CD14-positive monocyte (primary cell): Measurements from ENCODE around the gene MT1G. TPM values are rescaled to one million over a fixed set of nuclear protein-coding genes. Genes with fewer than 3 reads are reported as not detected.
"Not testable (repeated sequence)": the region's sequence is repeated elsewhere in the genome, so short reads cannot be mapped to it uniquely, and the experiment has no call there.

Experiments used
- DNase-seq, 3 donors: peaks; one replicate each; pipeline ENCODE4 v3.0.0-alpha.2; 2011 to 2022
- H2AFZ ChIP-seq: 2 replicates; pipeline ENCODE4 v1.6.0; 2012; ENCODE audit warnings: mild to moderate bottlenecking, low read depth, low read length, inconsistent platforms; ENCODE audit not compliant: insufficient read depth, poor library complexity, severe bottlenecking
- H3K27ac ChIP-seq, 2 donors: 1 replicate in 1 of 2; 2 replicates in 1 of 2; pipeline ENCODE4 v1.5.1; 2012 to 2013; ENCODE audit warnings: low read length in 2 of 2, control low read depth in 1 of 2, inconsistent platforms in 1 of 2, low read depth in 1 of 2, mild to moderate bottlenecking in 1 of 2
- H3K27me3 ChIP-seq, 2 donors: one replicate each; pipeline versions ENCODE4 v1.6.0 to v1.6.1; 2011 to 2013; ENCODE audit warnings: low read length in 2 of 2; ENCODE audit not compliant: control insufficient read depth in 2 of 2, insufficient read depth in 2 of 2
- H3K36me3 ChIP-seq, 2 donors: replicated peaks in 1 of 2; 1 replicate in 1 of 2; 2 replicates in 1 of 2; pipeline versions ENCODE4 v1.5.1 to v1.6.1; 2012 to 2013; ENCODE audit warnings: low read length in 2 of 2, control low read depth in 1 of 2, inconsistent platforms in 1 of 2, mild to moderate bottlenecking in 1 of 2; ENCODE audit not compliant: insufficient read depth in 2 of 2, control insufficient read depth in 1 of 2
- H3K4me1 ChIP-seq, 2 donors: 1 replicate in 1 of 2; 2 replicates in 1 of 2; pipeline versions ENCODE4 v1.5.1 to v1.6.1; 2012 to 2013; ENCODE audit warnings: low read length in 2 of 2, control low read depth in 1 of 2, inconsistent platforms in 1 of 2, mild to moderate bottlenecking in 1 of 2, moderate library complexity in 1 of 2; ENCODE audit not compliant: insufficient read depth in 2 of 2, control insufficient read depth in 1 of 2
- H3K4me2 ChIP-seq: replicated peaks from 2 replicates; pipeline ENCODE3; 2012; ENCODE audit warnings: low read length, moderate library complexity, mild to moderate bottlenecking; ENCODE audit not compliant: poor library complexity, severe bottlenecking; ENCODE audit errors: extremely low read depth
- H3K4me3 ChIP-seq, 3 experiments: fragments of 200-600 bp in 1 of 3; sonication (generic) in 1 of 3; replicated peaks in 1 of 3; 1 replicate in 2 of 3; 2 replicates in 1 of 3; pipeline ENCODE4 v1.5.1; 2011 to 2013; ENCODE audit warnings: low read length in 3 of 3, mild to moderate bottlenecking in 3 of 3, control low read depth in 2 of 3, low read depth in 2 of 3, inconsistent platforms in 1 of 3, moderate library complexity in 1 of 3
- H3K79me2 ChIP-seq: 2 replicates; pipeline ENCODE4 v1.6.0; 2012; ENCODE audit warnings: mild to moderate bottlenecking, control low read depth, inconsistent platforms, low read length, moderate library complexity; ENCODE audit not compliant: insufficient read depth
- H3K9ac ChIP-seq: 2 replicates; pipeline ENCODE4 v1.6.0; 2017; ENCODE audit warnings: low read length, mild to moderate bottlenecking; ENCODE audit not compliant: insufficient read depth, poor library complexity, severe bottlenecking
- H3K9me3 ChIP-seq, 2 donors: replicated peaks in 1 of 2; 1 replicate in 1 of 2; 2 replicates in 1 of 2; pipeline versions ENCODE4 v1.5.1 to v1.6.1; 2012 to 2013; ENCODE audit warnings: low read length in 2 of 2, control low read depth in 1 of 2; ENCODE audit not compliant: control insufficient read depth in 1 of 2, insufficient read depth in 1 of 2
- H4K20me1 ChIP-seq: 2 replicates; pipeline ENCODE4 v1.6.0; 2012; ENCODE audit warnings: mild to moderate bottlenecking, low read length, control low read depth, moderate library complexity; ENCODE audit not compliant: insufficient read depth
- H3K27ac Mint-ChIP-seq, 7 donors: one replicate each; pipeline ENCODE4 v1.8.0; 2020; ENCODE audit warnings: mild to moderate bottlenecking in 7 of 7, mixed read lengths in 7 of 7, moderate library complexity in 6 of 7, inconsistent platforms in 2 of 7
- H3K27me3 Mint-ChIP-seq, 3 donors: one replicate each; pipeline ENCODE4 v1.8.0; 2021 to 2022; ENCODE audit warnings: low read depth in 3 of 3, mild to moderate bottlenecking in 3 of 3, mixed read lengths in 3 of 3, moderate library complexity in 3 of 3, inconsistent platforms in 1 of 3
- H3K36me3 Mint-ChIP-seq, 2 donors: one replicate each; pipeline ENCODE4 v1.8.0; 2020; ENCODE audit warnings: mixed read lengths in 2 of 2, inconsistent platforms in 1 of 2, mild to moderate bottlenecking in 1 of 2
- H3K4me1 Mint-ChIP-seq: one replicate; pipeline ENCODE4 v1.8.0; 2020; ENCODE audit warnings: mild to moderate bottlenecking, mixed read lengths
- H3K4me3 Mint-ChIP-seq, 2 donors: one replicate each; pipeline ENCODE4 v1.8.0; 2020; ENCODE audit warnings: mild to moderate bottlenecking in 2 of 2, mixed read lengths in 2 of 2, moderate library complexity in 1 of 2
- H3K9me3 Mint-ChIP-seq, 7 donors: one replicate each; pipeline ENCODE4 v1.8.0; 2020 to 2022; ENCODE audit warnings: mixed read lengths in 7 of 7, mild to moderate bottlenecking in 6 of 7, moderate library complexity in 6 of 7, inconsistent platforms in 2 of 7
- CTCF ChIP-seq: fragments of 200-600 bp; IDR thresholded peaks from one replicate; pipeline ENCODE4 v1.8.0; 2022; ENCODE audit warnings: antibody characterized with exemption, mild to moderate bottlenecking
- WGBS: methylation state at CpG from one replicate; pipeline ENCODE4 v1.1.5; 2013; ENCODE audit warnings: missing lambda C conversion rate; ENCODE audit not compliant: insufficient coverage; 5-methylcytosine and 5-hydroxymethylcytosine counted together
- intact Hi-C, 2 donors: fragments of 100-400 bp; cut with micrococcal nuclease; formaldehyde crosslinking; loops; one replicate each; pipeline versions ENCODE4 v1.15.0 to v1.15.1; 2023
- polyA plus RNA-seq, 3 donors: library from polyadenylated mRNA; depleted of rRNA in 1 of 3; unstranded in 2 of 3; stranded (reverse) in 1 of 3; fragments of 300-500 nt in 2 of 3; fragments of >200 nt in 1 of 3; fragmentation: Illumina TruSeq in 2 of 3; gene quantifications; 1 replicate in 2 of 3; 2 replicates in 1 of 3; pipeline ENCODE4 v1.2.3, GENCODE V29; 2012 to 2021

The MT1G gene
- polyA plus RNA-seq, 3 donors: 1.1 to 1.4 TPM; not detected in 1

- H2AFZ ChIP-seq, H3K9me3 Mint-ChIP-seq, H3K27ac ChIP-seq, H3K36me3 ChIP-seq, H3K4me3 Mint-ChIP-seq, H3K79me2 ChIP-seq, DNase-seq, H3K9ac ChIP-seq, H3K4me3 ChIP-seq, H4K20me1 ChIP-seq, H3K9me3 ChIP-seq, H3K4me2 ChIP-seq, intact Hi-C loops, H3K36me3 Mint-ChIP-seq: not testable (repeated sequence)
- Histone ChIP-seq H3K27me3 (peaks cover 18 to 56% of the 10 kb centered on the region in 2 donors), H3K4me1 (peaks cover 26 to 32% of the 10 kb centered on the region in 2 donors)
- WGBS: 93% methylated on average over 4 of the region's 4 CpGs
- Mint-ChIP-seq H3K27me3 (peaks cover 56 to 70% (median 58%) of the 10 kb centered on the region in 3 donors), H3K4me1 (peaks cover 29% of the 10 kb centered on the region), H3K27ac (peak overlapping the region in 1 of 7 donors; percentile 1)
These were observed 46.0 kb downstream of the MT1G start for GRCh38 chr16:56621665-56622445.

GRCh38 chr16:56620339-56620897 is 47.4 kb downstream of the MT1G start:
- Histone ChIP-seq H3K4me1 (peaks cover 18 to 22% of the 10 kb centered on the region in 2 donors), H3K4me2 (no peak overlapping the region), H3K79me2 (no peaks in the 10 kb centered on the region), H3K27ac (no peak overlapping the region), H2AFZ (no peak overlapping the region), H4K20me1 (no peaks in the 10 kb centered on the region), H3K9me3 (no peaks in the 10 kb centered on the region), H3K9ac (no peak overlapping the region), H3K27me3 (peaks cover 18 to 53% of the 10 kb centered on the region in 2 donors), H3K36me3 (no peaks in the 10 kb centered on the region), H3K4me3 (no peak overlapping the region)
- peaks cover 0 to 2% (median 0%) of the 10 kb centered on the region in 7 donors for H3K9me3 Mint-ChIP-seq
- no peak overlapping the region for H3K27ac Mint-ChIP-seq
- DNase-seq: no peak
- intact Hi-C loops: no loop called here
- no peak for TF ChIP-seq CTCF
- peaks cover 0 to 6% of the 10 kb centered on the region in 2 donors for H3K36me3 Mint-ChIP-seq
- peak overlapping the region in 1 of 2 donors; percentile 49 for H3K4me3 Mint-ChIP-seq
- H3K4me1 Mint-ChIP-seq: peaks cover 19% of the 10 kb centered on the region
- H3K27me3 Mint-ChIP-seq: peaks cover 51 to 64% (median 54%) of the 10 kb centered on the region in 3 donors
- WGBS: 100% methylated on average over 2 of the region's 8 CpGs
